H1 (cell line): ENCODE results near the gene SLC1A1. TPM values are rescaled to one million over a fixed set of nuclear protein-coding genes. Genes with fewer than 3 reads are reported as not detected.

Source experiments
- CTCF ChIA-PET: fragments of 300-600 bp; sonication (Branson Sonifier 250); formaldehyde crosslinking; loops from one replicate; lab custom pipeline; 2021; ENCODE audit not compliant: partially characterized antibody; lab: Charles Lee
- POLR2A ChIA-PET: fragments of 300-600 bp; sonication (Branson Sonifier 250); formaldehyde crosslinking; loops from one replicate; lab custom pipeline; 2021; ENCODE audit warnings: inconsistent platforms; ENCODE audit not compliant: partially characterized antibody; lab: Charles Lee
- DNase-seq, 2 experiments: peaks; one replicate each; pipeline versions ENCODE4 v3.0.0 to v3.0.0-alpha.2; 2010 to 2022; ENCODE audit warnings: low spot score in 2 of 2, low read depth in 1 of 2, mixed read lengths in 1 of 2
- FAIRE-seq: peaks from 2 replicates; lab custom pipeline; 2011; peaks lifted over from hg19 to GRCh38; lab: Jason Lieb, UNC
- H2AFZ ChIP-seq: 2 replicates; pipeline ENCODE4 v1.8.1; 2012; ENCODE audit warnings: low read length, inconsistent platforms
- H2AK5ac ChIP-seq: 2 replicates; pipeline ENCODE4 v1.6.1; 2013; ENCODE audit warnings: low read depth, low read length
- H2BK120ac ChIP-seq: replicated peaks from 2 replicates; pipeline ENCODE3; 2013; ENCODE audit warnings: low read depth, low read length, inconsistent platforms
- H2BK12ac ChIP-seq: 2 replicates; pipeline ENCODE4 v1.6.1; 2013; ENCODE audit warnings: low read depth, low read length
- H2BK15ac ChIP-seq: 2 replicates; pipeline ENCODE4 v1.6.1; 2013; ENCODE audit warnings: low read length
- H2BK20ac ChIP-seq: 2 replicates; pipeline ENCODE4 v1.6.1; 2013; ENCODE audit warnings: low read length
- H2BK5ac ChIP-seq: 2 replicates; pipeline ENCODE4 v1.6.1; 2013; ENCODE audit warnings: low read depth, low read length
- H3K14ac ChIP-seq: 2 replicates; pipeline ENCODE4 v1.6.1; 2013; ENCODE audit warnings: inconsistent platforms; ENCODE audit not compliant: insufficient read length
- H3K18ac ChIP-seq: 2 replicates; pipeline ENCODE4 v1.6.1; 2013; ENCODE audit warnings: low read length; ENCODE audit errors: extremely low read depth
- H3K23ac ChIP-seq: 2 replicates; pipeline ENCODE4 v1.6.1; 2013; ENCODE audit warnings: inconsistent platforms; ENCODE audit not compliant: insufficient read length
- H3K23me2 ChIP-seq: 2 replicates; pipeline ENCODE4 v1.6.1; 2013; ENCODE audit warnings: low read depth, low read length
- H3K27ac ChIP-seq: 2 replicates; pipeline ENCODE4 v1.6.1; 2011; ENCODE audit warnings: low read depth, low read length, inconsistent platforms
- H3K27me3 ChIP-seq, 4 experiments: replicated peaks in 1 of 4; 1 replicate in 1 of 4; 2 replicates in 3 of 4; pipeline versions ENCODE4 v1.6.1 to v1.8.1; 2011 to 2013; ENCODE audit warnings: low read length in 3 of 4, mild to moderate bottlenecking in 3 of 4, inconsistent platforms in 2 of 4, mixed read lengths in 2 of 4, moderate library complexity in 1 of 4; ENCODE audit not compliant: control insufficient read depth in 3 of 4, insufficient read depth in 3 of 4; ENCODE audit errors: extremely low read depth in 1 of 4
- H3K36me3 ChIP-seq, 4 experiments: 2 replicates each; pipeline versions ENCODE4 v1.6.1 to v1.8.1; 2011 to 2013; ENCODE audit warnings: mild to moderate bottlenecking in 4 of 4, low read length in 3 of 4, moderate library complexity in 2 of 4, control low read depth in 1 of 4, inconsistent platforms in 1 of 4; ENCODE audit not compliant: insufficient read depth in 4 of 4, control insufficient read depth in 2 of 4
- H3K4ac ChIP-seq: replicated peaks from 2 replicates; pipeline ENCODE3; 2013; ENCODE audit warnings: low read length, low read depth, mixed read lengths, inconsistent platforms; ENCODE audit not compliant: insufficient read length
- H3K4me1 ChIP-seq, 4 experiments: replicated peaks in 1 of 4; 1 replicate in 1 of 4; 2 replicates in 3 of 4; pipeline versions ENCODE4 v1.6.1 to v1.8.1; 2011 to 2013; ENCODE audit warnings: low read length in 3 of 4, inconsistent platforms in 2 of 4, mixed read lengths in 1 of 4; ENCODE audit not compliant: insufficient read depth in 4 of 4, control insufficient read depth in 3 of 4
- H3K4me2 ChIP-seq, 2 experiments: 2 replicates each; pipeline versions ENCODE4 v1.6.1 to v1.8.1; 2011 to 2013; ENCODE audit warnings: low read depth in 2 of 2, low read length in 2 of 2, control low read depth in 1 of 2, inconsistent platforms in 1 of 2, mild to moderate bottlenecking in 1 of 2; ENCODE audit not compliant: insufficient read depth in 1 of 2
- H3K4me3 ChIP-seq, 4 experiments: fragments of 200-600, 300-600 bp in 1 of 4; sonication (generic), shearing (Covaris generic), sonication (Bioruptor Twin) in 1 of 4; 2 replicates each; pipeline versions ENCODE4 v1.5.1 to v1.8.1; 2011 to 2016; ENCODE audit warnings: low read length in 4 of 4, low read depth in 3 of 4, control low read depth in 2 of 4, inconsistent platforms in 2 of 4, mild to moderate bottlenecking in 2 of 4, mixed read lengths in 1 of 4, moderate library complexity in 1 of 4; ENCODE audit not compliant: insufficient read depth in 2 of 4; ENCODE audit errors: extremely low read depth in 1 of 4
- H3K56ac ChIP-seq: replicated peaks from 2 replicates; pipeline ENCODE3; 2013; ENCODE audit warnings: low read depth, mild to moderate bottlenecking, mixed read lengths, low read length, inconsistent platforms; ENCODE audit not compliant: insufficient read length
- H3K79me1 ChIP-seq: 2 replicates; pipeline ENCODE4 v1.6.1; 2013; ENCODE audit warnings: low read depth, low read length, control low read depth
- H3K79me2 ChIP-seq, 2 experiments: 2 replicates each; pipeline versions ENCODE4 v1.6.1 to v1.8.1; 2012 to 2013; ENCODE audit warnings: low read length in 2 of 2, mild to moderate bottlenecking in 2 of 2, inconsistent platforms in 1 of 2; ENCODE audit not compliant: insufficient read depth in 2 of 2, control insufficient read depth in 1 of 2
- H3K9ac ChIP-seq, 4 experiments: replicated peaks in 1 of 4; 1 replicate in 1 of 4; 2 replicates in 3 of 4; pipeline versions ENCODE4 v1.6.1 to v1.8.1; 2011 to 2013; ENCODE audit warnings: low read depth in 3 of 4, low read length in 3 of 4, control low read depth in 2 of 4, mild to moderate bottlenecking in 2 of 4, moderate library complexity in 2 of 4, inconsistent platforms in 1 of 4; ENCODE audit errors: extremely low read depth in 1 of 4
- H3K9me3 ChIP-seq, 2 experiments: 2 replicates each; pipeline versions ENCODE4 v1.6.1 to v1.8.1; 2012 to 2013; ENCODE audit warnings: mild to moderate bottlenecking in 2 of 2, moderate library complexity in 2 of 2, control low read depth in 1 of 2, inconsistent platforms in 1 of 2, low read depth in 1 of 2, low read length in 1 of 2, mixed read lengths in 1 of 2; ENCODE audit not compliant: insufficient read depth in 2 of 2
- H4K20me1 ChIP-seq, 2 experiments: replicated peaks in 1 of 2; 2 replicates each; pipeline versions ENCODE3 to v1.8.1; 2011 to 2013; ENCODE audit warnings: inconsistent platforms in 2 of 2, low read length in 2 of 2, mild to moderate bottlenecking in 1 of 2; ENCODE audit not compliant: insufficient read depth in 2 of 2, control insufficient read depth in 1 of 2
- H4K5ac ChIP-seq: 2 replicates; pipeline ENCODE4 v1.6.1; 2013; ENCODE audit warnings: low read length, low read depth, mixed read lengths, inconsistent platforms; ENCODE audit not compliant: insufficient read length
- H4K8ac ChIP-seq: 2 replicates; pipeline ENCODE4 v1.8.0; 2013; ENCODE audit warnings: mild to moderate bottlenecking, moderate library complexity, low read length, inconsistent platforms; ENCODE audit not compliant: insufficient read depth; ENCODE audit errors: extremely low read depth
- H4K91ac ChIP-seq: replicated peaks from 2 replicates; pipeline ENCODE3; 2013; ENCODE audit warnings: low read length, mixed read lengths, inconsistent platforms; ENCODE audit not compliant: insufficient read length
- BACH1 ChIP-seq: IDR thresholded peaks from 2 replicates; pipeline ENCODE4 v1.6.1; 2012; ENCODE audit warnings: low read length, improper control_type of control experiment
- CTCF ChIP-seq, 3 experiments: IDR thresholded peaks; 1 replicate in 2 of 3; 2 replicates in 1 of 3; pipeline versions ENCODE4 v1.5.1 to v1.6.1; 2011; ENCODE audit warnings: low read length in 3 of 3, mild to moderate bottlenecking in 3 of 3, inconsistent platforms in 2 of 3, low read depth in 1 of 3, moderate library complexity in 1 of 3; ENCODE audit not compliant: insufficient read depth in 1 of 3; ENCODE audit errors: control extremely low read depth in 1 of 3
- JUN ChIP-seq: IDR thresholded peaks from 2 replicates; pipeline ENCODE4 v1.6.1; 2011; ENCODE audit warnings: low read depth, mild to moderate bottlenecking, improper control_type of control experiment, low read length
- POLR2A ChIP-seq, 2 experiments: IDR thresholded peaks; 1 replicate in 1 of 2; 2 replicates in 1 of 2; pipeline ENCODE4 v1.6.1; 2011; ENCODE audit warnings: low read depth in 2 of 2, low read length in 2 of 2, mild to moderate bottlenecking in 2 of 2; ENCODE audit errors: control extremely low read depth in 1 of 2
- POU5F1 ChIP-seq: IDR thresholded peaks from 2 replicates; pipeline ENCODE4 v1.6.1; 2011; ENCODE audit warnings: low read depth, mild to moderate bottlenecking, low read length, moderate library complexity
- RBBP5 ChIP-seq: IDR thresholded peaks from 2 replicates; pipeline ENCODE4 v1.7.1; 2012; ENCODE audit warnings: low read depth, mild to moderate bottlenecking, inconsistent platforms, low read length, moderate library complexity, borderline replicate concordance
- SP4 ChIP-seq: IDR thresholded peaks from 2 replicates; pipeline ENCODE4 v1.6.1; 2012; ENCODE audit warnings: low read length, inconsistent platforms
- SRF ChIP-seq: IDR thresholded peaks from 2 replicates; pipeline ENCODE4 v1.6.1; 2011; ENCODE audit warnings: mild to moderate bottlenecking, low read depth, low read length, moderate library complexity
- SUZ12 ChIP-seq: fragments of 200-600 bp; sonication (generic); IDR thresholded peaks from 2 replicates; pipeline ENCODE4 v1.6.1; 2012; ENCODE audit warnings: mild to moderate bottlenecking, inconsistent platforms, low read length, moderate library complexity, mixed read lengths
- WGBS, 2 experiments: shearing (Covaris generic) in 1 of 2; methylation state at CpG; one replicate each; pipeline versions ENCODE4 v1.1.6 to v1.1.7; 2013 to 2015; ENCODE audit warnings: low lambda C conversion rate in 2 of 2, mixed read lengths in 2 of 2, inconsistent platforms in 1 of 2, low coverage in 1 of 2, missing lambda C conversion rate in 1 of 2; ENCODE audit not compliant: insufficient replicate concordance in 2 of 2, insufficient coverage in 1 of 2, insufficient read length in 1 of 2; ENCODE audit errors: extremely low coverage in 1 of 2, missing lambda C conversion rate in 1 of 2; 5-methylcytosine and 5-hydroxymethylcytosine counted together
- polyA plus RNA-seq, 7 experiments: library from polyadenylated mRNA; depleted of rRNA in 3 of 7; stranded (reverse) in 5 of 7; unstranded in 2 of 7; fragments of >200 nt in 5 of 7; fragments of 200-250 nt in 2 of 7; gene quantifications; 1 replicate in 5 of 7; 2 replicates in 1 of 7; 4 replicates in 1 of 7; pipeline versions ENCODE4 v1.2.1 to v1.2.3, GENCODE V29; 2011 to 2013; ENCODE audit warnings: missing spikeins in 2 of 7, mixed read lengths in 2 of 7
- total RNA-seq: library from RNA; stranded (reverse); fragmentation: NEBNext Ultra II Directional; extraction: Animal tissue kit (Norgen Biotek cat#: 25700); gene quantifications from 2 replicates; pipeline ENCODE4 v1.2.1, GENCODE V29; 2021

Gene SLC1A1
- total and polyA plus RNA-seq, 2 of the 8 experiments (the other 6 are each of a cell fraction or from before 2014, with no cell fraction given): 4.7 to 11.7 TPM

GRCh38 chr9:4592886-4593285 lies 102.6 kb downstream of the SLC1A1 start:
- POLR2A ChIA-PET: no interaction called here
- Histone ChIP-seq H2BK15ac (no peak overlapping the region), H2BK20ac (no peak overlapping the region), H3K23me2 (no peaks in the 10 kb centered on the region), H3K14ac (no peak overlapping the region), H3K23ac (no peak overlapping the region), H4K8ac (no peak overlapping the region), H2BK120ac (no peak overlapping the region), H2AK5ac (no peak overlapping the region), H3K56ac (no peak overlapping the region), H2BK5ac (no peak overlapping the region), H3K4me3 (no peak overlapping the region)
- WGBS, 2 experiments: 87% methylated on average over 1 of the region's 1 CpG; no CpG with 5 or more reads in 1 of the 2 experiments
- CTCF ChIA-PET: interaction anchor here (0.9 to 3.0 kb wide), 7 partner anchors 9 to 209 kb away, joined by 3 to 7 read pairs (median 4); no protein-coding TSS in a partner anchor
- TF ChIP-seq BACH1 (no peak), JUN (no peak), POLR2A (IDR thresholded peaks at IDR 0.05; ENCODE audit: control extremely low read depth in 1 of 2, low read depth in 2 of 2, low read length in 2 of 2) (no peak), SUZ12 (no peak), POU5F1 (no peak), RBBP5 (no peak), SRF (no peak), SP4 (no peak), CTCF (IDR thresholded peaks at IDR 0.05; ENCODE audit: control extremely low read depth in 1 of 3, insufficient read depth in 1 of 3, low read depth in 1 of 3, low read length in 3 of 3) (no peak)
- TF ChIP-seq, all 59 proteins: peak for 0
- FAIRE-seq: no peak
- H3K79me1 ChIP-seq: no peaks in the 10 kb centered on the region
- H3K36me3 ChIP-seq: no peaks in the 10 kb centered on the region
- H4K91ac ChIP-seq: no peak overlapping the region
- H3K9me3 ChIP-seq: no peaks in the 10 kb centered on the region
- no peaks in the 10 kb centered on the region for H4K20me1 ChIP-seq
- no peak overlapping the region for H4K5ac ChIP-seq
- no peak for DNase-seq
- H3K4ac ChIP-seq: no peak overlapping the region
- no peak overlapping the region for H2AFZ ChIP-seq
- H3K4me2 ChIP-seq: no peak overlapping the region
- no peaks in the 10 kb centered on the region for H3K79me2 ChIP-seq
- H2BK12ac ChIP-seq: no peak overlapping the region
- peaks cover 0 to 5% (median 2%) of the 10 kb centered on the region in 4 experiments; a peak in 2 of 7 replicates for H3K4me1 ChIP-seq
- no peak overlapping the region for H3K9ac ChIP-seq
- H3K27ac ChIP-seq: no peak overlapping the region
- H3K27me3 ChIP-seq: no peaks in the 10 kb centered on the region
- no peak overlapping the region for H3K18ac ChIP-seq
